GM13976 (cell line): ENCODE measurements around the gene MATN3.

Experiments
- DNase-seq: peaks from one replicate; pipeline ENCODE4 v3.0.0; 2012; ENCODE audit warnings: low spot score
- in situ Hi-C: fragments of 300-500 bp; cut with MboI; formaldehyde crosslinking; loops from one replicate; pipeline ENCODE4 v1.12.0; 2022; ENCODE audit warnings: low sequenced_read_pairs, mixed read lengths, inconsistent platforms; ENCODE audit not compliant: unreplicated experiment
- TF ChIP-seq, protein P1 (sequence below): IDR thresholded peaks from 2 replicates; pipeline ENCODE4 v1.5.1; 2012; ENCODE audit warnings: borderline replicate concordance, mild to moderate bottlenecking; ENCODE audit not compliant: insufficient read depth; ENCODE audit errors: extremely low read depth, missing control alignments, control extremely low read depth

The MATN3 gene

DNA sequence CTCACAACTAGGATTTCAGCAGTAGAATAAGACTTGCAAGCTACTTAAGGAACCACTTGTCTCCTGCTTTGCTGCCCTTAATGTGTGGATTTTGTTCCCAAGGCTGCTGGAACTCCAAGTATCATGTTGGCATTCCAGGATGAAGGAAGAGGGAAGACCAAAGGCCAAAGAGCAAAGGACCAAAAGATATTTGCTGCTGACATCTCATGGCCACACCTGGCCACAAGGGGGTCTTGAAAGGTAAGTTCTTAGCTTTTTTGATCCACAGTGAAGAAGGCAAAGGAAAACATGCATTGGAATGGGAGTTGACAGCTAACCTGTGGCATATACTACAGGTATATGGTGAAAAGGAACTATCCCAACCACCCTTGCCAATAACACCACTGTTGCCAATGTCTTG, 3.9 kb upstream of the MATN3 start:
- TF ChIP-seq, protein P1, sequence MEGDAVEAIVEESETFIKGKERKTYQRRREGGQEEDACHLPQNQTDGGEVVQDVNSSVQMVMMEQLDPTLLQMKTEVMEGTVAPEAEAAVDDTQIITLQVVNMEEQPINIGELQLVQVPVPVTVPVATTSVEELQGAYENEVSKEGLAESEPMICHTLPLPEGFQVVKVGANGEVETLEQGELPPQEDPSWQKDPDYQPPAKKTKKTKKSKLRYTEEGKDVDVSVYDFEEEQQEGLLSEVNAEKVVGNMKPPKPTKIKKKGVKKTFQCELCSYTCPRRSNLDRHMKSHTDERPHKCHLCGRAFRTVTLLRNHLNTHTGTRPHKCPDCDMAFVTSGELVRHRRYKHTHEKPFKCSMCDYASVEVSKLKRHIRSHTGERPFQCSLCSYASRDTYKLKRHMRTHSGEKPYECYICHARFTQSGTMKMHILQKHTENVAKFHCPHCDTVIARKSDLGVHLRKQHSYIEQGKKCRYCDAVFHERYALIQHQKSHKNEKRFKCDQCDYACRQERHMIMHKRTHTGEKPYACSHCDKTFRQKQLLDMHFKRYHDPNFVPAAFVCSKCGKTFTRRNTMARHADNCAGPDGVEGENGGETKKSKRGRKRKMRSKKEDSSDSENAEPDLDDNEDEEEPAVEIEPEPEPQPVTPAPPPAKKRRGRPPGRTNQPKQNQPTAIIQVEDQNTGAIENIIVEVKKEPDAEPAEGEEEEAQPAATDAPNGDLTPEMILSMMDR, result no peak
- DNase-seq, result no peak
- in situ Hi-C loops, result loop anchor here (10.0 kb wide), 1 partner anchor 78 kb away; no protein-coding TSS in a partner anchor

DNA sequence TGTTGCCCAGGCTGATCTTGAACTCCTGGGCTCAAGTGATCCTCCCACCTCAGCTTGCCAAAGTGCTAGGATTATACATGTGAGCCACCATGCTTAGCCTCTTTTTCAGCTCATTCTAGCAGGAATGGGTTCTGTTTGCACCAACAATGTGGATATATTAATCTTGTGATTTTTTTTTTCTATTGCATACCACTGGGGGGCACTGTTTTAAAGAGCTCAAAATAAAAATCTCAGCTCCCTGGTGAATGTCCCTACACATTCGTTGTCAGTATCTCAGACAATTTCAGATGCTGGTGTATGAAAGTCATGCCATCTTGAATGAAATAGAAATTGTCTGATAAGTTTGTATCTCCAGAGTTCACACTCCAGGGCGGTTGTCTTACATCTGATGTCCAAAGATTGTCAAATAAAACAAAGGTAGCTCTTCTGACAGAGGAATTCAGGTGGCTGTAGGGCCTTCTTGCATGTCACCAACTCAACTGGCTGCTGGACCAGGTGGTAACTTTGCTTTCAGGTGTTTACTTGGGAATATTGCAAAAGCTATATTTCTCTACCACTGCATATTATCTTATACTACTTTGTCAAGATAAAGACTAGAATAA, 3.1 kb upstream of the MATN3 start:
- DNase-seq, result peak; percentile 61
- in situ Hi-C loops, result loop anchor here (10.0 kb wide), 1 partner anchor 79 kb away; no protein-coding TSS in a partner anchor
- TF ChIP-seq, protein P1, result peak; percentile 26

DNA sequence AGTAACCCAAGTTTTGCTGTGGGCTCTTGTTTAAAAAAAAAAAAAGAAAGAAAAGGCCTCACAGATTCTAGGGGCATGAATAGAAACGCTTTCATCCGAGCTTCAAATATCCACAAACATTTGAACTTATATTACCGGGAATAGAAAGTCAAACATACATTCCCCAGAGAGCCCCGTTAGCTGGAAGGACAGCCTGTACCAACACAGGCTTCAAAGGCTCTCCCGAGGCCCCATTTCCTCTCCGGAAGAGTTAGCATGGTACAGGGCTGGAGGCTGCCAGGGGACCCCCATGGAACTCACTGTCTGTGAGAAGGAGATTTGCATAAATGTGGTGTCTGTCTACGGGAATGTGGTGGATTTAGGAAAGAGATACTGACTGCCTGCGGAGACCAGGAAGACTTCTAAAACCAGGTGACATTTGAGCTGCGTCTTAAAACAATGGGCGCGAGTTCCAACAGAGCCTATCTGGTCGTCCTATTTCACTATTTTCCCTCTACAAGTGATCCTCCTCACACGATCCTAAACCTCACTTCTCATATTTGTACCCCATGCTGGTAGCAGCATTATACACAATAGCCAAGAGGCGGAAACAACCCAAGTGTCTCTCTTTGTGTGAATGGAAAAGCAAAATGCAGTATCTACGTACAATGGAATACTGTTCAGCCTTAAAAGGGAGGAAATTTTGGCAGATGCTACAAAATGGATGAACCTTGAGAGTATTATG, 820 bp upstream of the MATN3 start:
- in situ Hi-C loops, result loop anchor here (10.0 kb wide), 1 partner anchor 82 kb away; no protein-coding TSS in a partner anchor
- TF ChIP-seq, protein P1, result no peak
- no peak for DNase-seq

DNA sequence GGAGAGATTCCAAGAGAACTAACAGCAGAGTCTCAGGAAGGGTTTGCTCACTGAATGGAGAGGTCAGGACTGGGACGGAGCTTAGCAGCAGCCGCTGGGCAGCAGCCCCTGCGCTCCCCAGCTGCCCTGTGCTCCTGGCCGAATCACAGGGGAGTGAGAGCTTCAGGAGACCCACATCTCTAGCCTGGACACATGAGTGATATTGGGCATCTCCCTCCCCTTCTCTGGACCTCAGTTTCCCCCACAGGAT, 511 bp downstream of the MATN3 start:
- TF ChIP-seq, protein P1, result no peak
- DNase-seq, result no peak
- in situ Hi-C loops, result loop anchor here (10.0 kb wide), 1 partner anchor 83 kb away; no protein-coding TSS in a partner anchor

DNA sequence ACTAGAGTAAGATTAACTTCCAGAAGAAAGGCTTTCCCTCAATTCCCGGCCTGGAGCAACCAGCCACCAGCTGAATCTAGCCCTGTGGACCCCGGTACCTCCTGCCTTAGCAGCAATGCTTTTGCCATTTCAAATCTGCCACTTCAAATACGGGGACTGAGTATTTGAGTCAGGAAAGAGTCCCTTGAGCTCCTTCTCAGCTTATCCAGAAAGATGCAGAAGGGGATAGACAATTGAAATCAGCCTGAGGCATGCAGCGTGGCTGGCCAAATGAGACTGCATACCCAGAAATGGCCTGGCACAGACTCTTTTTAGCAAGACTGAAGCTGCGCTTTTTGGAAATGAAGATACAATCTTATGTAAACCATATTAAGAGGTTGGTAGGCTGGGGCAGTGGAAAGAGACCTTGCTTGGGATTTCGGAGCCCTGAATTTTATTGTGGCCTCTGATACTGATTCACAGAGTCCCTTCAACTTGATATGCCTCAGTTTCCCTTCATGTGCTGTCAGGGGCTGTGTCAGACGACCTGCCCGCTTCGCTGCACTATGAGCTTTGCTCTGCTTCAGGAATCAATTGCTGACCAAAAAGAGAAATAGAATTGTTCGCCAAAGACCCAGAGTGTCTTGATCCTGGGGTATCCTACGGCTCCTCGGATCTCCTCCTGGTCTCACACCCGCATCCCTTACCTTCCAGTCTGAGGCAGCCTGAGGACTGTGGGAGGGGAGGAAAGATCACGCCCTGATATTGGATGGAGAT, 1.0 kb downstream of the MATN3 start:
- TF ChIP-seq, protein P1, result no peak
- in situ Hi-C loops, result loop anchor here (10.0 kb wide), 1 partner anchor 83 kb away; no protein-coding TSS in a partner anchor
- no peak for DNase-seq

DNA sequence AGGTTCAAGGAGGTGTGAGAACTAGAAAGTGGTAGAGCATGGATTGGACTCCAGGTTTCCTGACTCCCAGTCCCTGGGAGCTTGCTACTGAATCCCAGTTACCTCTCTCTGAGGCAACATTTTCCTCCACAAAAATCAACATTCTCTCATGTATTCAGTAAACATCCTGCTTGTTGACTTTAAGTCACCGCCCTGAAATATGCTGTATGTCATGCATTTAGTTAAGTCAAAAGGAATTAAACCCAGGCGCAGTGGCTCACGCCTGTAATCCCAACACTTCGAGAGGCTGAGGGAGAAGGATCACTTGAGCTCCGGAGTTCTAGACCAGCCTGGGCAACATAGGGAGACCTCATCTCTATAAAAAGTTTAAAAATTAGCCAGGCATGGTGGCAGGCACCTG, 3.8 kb downstream of the MATN3 start:
- no peak for DNase-seq
- TF ChIP-seq, protein P1, result no peak
- in situ Hi-C loops, result no loop called here
